HG03175 (cell line): ENCODE data around the gene AHDC1.

Experiments
- ATAC-seq: cut with Tn5 transposase; IDR thresholded peaks from one replicate; pipeline ENCODE4 v1.9.1; 2021; ENCODE audit warnings: mild to moderate bottlenecking, moderate library complexity; ENCODE audit not compliant: unreplicated experiment

The AHDC1 gene

DNA sequence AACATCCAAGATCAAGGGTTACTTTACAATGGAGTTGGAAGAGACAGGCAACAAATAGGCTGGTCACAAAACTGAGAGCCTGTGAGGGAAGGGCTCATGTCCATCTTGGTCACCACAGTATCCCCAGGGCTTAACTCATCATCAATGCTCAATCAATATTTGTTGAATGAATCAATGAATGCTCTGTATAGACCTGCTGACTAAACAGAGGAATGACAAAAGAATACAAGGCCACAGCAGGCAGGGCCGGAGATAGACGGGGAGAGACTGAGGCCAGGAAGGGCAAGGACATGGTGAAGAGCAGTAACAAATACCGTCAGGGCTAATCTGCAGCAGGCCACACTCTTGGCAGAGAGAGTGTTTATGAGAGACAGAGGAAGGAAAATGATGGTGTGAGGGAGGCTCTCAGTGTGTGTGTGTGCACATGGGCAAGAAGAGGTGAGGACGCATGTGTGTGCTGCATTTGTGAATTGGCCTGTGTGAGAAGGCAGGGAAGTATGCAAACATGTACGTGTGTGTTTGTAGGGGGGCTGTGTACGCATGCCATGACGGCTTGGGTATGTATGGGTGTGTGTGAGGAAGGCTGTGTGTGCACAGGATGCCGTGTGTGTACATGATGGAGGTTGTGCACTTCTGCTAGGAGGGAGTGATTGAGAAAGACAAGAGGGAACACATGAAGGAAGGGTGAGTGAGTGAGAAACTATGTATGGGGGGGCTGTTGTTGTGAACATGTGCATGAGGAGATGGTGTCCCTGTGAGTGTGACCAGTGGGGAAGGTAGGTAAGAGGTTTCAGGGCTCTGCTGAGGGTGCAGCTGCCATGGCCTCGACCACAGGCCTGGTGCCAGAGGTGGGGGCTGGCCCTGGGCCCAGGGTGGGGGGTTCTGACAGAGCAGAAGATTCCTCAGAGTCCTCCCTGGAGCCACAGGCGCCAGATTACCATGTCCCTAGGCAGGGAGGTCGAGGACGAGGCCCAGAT lies 15.4 kb downstream of the AHDC1 start:
- ATAC-seq, result no peak

DNA sequence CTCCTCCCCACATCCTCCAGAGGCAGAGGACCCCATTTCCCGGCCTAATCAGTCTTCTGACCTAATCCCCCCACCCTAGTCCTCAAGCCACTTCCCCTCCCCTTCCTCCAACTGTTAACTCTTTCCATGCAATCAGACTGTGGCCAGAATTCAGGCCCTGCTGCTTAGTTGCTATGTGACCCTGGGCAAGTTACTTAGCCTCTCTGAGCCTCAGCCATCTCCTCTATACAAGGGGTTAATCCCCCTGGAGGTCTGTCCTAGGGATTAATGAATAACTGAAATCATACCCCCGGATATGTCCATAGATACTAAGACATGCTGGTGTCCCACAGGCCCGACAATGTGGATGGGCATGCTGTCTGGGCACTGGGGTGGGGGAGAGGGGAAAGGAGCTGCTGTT lies 18.3 kb downstream of the AHDC1 start:
- no peak for ATAC-seq

DNA sequence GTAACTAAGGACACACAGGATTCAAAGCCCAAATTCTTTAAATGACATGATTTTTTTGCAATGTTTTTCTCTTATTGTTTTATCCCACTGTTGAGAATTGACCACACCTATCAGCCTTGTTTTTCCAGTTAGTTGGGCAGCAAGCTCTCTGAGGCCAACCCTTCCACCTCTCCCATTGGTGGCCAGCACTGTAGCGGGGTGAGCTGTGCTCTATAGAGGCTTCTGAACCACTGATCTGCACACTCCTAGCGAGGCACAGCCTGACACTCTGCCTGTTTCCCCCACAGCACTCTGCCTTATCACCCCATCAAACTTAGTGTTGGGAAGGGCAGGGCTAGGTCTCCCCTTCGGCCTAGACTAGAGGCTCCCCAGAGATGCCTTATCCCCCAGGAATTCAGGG lies 19.5 kb downstream of the AHDC1 start:
- ATAC-seq, result no peak

DNA sequence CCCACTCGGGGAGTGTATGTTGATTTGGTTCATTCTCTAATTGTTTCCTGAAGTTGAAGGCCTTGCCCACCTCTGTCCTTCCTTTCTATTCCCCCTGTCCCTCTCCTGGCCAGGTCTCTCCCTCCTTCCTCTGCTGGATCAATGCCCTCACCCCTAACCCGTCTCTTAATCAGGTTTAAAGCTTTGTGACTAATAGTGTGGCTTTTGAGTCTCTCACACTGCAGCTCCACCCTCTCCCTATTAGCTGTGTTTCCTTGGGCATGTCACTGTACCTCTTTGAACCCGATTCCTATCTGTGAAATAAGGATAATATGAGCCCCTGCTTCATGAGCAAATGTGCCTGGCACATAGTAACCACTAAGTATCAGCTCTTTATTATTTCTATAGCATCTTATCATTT lies 20.5 kb downstream of the AHDC1 start:
- ATAC-seq, result no peak

DNA sequence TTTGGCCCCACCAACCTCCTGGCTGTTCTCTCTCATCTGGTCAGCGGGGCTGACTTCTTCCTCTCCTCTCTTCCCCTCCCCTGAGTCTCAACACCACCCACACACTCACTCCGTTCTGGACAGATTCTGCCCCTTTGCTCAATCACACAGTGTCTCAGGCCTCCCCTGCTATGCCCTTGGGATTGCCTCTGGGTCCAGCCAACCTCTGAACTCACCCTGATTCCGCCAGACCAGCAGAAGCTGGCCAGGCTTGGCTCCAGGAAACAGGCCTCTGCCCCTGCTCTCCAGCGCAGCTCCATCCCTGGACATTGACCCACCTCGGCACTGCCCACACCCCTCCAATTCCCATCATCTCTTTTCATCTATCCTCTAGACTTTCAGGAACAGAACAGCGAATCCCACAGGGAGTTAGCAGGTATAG lies 22.1 kb downstream of the AHDC1 start:
- ATAC-seq, result no peak

DNA sequence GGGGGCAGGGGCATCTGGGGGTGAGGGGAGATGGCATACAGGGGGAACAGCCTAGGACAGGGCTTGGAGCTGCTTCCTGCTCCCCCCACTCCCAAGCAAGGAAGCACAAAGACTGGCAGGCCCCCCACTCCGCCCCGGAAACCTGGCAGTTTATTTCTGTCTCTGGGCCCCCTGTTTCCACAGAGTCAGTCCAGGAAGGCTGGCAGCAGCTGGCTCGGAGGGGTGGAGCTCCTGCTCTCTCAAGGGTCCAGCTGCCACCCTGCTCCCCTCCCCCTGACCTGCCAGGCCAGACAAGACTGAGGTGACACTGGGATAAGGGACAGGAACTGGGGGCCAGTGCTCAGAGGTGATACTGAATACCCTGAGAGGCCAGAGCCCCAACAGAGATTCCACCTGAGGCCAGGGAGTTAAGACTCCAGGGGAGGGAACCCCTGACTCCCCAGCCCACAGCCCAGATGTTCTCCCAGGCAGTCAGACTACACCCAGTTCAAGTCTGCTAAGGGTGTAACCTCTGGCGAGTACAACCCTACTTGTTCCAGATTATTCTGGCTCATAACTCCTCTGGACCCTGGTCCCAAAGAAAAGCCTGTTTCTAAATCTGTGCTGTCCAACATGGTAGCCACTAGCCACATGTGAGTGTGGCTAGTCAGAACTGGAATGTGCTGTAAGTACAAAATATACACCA lies 26.3 kb downstream of the AHDC1 start:
- ATAC-seq, result no peak

DNA sequence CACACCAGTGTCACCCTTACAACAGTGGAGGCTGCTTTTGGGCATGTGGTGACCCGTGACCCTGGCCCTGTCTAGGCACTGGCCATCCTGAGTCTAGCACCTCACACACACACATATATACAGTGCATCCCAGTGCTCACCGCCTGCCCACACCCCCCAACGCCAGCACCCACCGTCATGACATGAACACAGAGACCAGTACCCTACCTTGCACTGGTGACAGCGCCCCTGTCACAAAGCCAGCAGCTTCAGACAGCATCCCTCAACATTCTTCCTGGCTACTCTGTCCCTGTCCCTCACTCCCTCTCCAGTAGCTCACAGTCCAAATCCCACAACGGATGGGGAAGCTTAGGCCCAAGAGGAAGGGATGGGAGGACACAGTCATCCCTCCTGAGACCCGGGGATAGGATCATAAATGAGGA lies 27.1 kb downstream of the AHDC1 start:
- ATAC-seq, result no peak

DNA sequence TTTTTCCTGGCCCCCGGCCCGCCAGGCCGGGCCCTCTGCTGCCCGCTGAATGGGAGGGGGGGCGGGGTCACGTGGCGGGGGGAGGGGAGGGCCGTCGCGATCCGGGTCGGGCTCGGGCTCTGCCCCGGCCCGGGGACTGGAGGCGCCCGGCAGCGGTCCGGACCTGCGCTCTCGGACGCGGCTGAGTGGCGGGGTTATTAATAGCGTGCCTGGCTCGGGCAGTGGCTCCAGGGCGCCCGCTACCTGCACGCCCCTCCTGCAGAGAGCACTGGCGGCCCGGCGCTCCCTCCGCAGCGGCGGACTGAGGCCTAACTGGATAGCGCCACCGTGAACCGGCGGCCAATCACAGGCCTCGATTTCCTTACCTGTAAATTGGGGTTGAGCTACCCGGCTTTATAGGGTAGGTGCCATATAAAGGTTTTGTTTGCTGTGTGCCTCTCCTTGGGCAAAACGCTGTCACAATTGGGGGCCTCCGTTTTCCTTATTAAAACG lies 28.1 kb downstream of the AHDC1 start:
- ATAC-seq, result no peak

DNA sequence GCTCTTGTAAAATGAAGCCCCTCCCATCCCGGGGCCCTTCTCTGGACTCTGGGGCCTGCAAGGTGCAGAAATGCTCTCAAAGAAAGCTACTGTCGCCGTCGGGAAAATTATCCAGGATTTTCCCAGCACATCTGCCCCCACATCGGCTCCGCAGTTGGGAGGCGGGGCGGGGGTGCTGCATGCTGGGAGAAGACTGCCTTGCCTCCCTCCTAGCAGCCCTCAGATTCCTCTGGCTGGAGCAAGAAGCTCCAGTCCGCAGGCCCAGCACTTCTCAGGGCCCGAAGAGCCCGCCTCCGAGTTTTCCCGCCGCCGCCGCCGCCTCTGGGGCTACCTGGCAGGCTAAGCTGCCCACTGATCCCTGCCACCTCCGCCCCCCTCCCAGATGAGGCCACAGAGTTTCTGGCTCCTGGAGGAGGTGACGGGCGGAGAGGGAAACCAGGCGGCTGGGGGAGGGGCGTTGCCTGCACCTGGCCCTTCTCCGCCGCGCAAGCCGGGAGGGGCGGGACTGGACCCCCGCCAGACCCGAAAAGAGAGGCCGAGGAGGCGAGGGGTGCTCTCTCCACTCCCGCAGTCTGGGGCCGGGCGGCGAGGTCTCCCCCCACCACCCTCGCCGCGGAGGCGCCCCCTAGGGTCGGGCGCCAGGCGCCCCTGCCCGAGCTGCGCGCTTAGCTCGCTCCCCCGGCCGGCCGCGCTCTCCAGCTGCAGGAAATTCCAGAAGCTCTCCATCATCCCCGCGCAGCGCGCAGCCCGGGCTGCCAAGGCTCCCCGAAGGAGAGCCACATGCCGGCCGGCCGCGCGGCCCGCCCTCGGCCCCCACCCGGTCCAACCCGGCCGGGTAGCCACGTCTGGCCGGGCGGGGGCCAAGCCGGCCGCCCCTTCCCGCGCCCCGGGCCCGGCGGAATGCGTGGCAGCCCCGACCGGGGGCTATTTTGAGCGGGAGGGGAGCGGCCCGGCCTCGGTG lies 28.8 kb downstream of the AHDC1 start:
- ATAC-seq, result no peak

DNA sequence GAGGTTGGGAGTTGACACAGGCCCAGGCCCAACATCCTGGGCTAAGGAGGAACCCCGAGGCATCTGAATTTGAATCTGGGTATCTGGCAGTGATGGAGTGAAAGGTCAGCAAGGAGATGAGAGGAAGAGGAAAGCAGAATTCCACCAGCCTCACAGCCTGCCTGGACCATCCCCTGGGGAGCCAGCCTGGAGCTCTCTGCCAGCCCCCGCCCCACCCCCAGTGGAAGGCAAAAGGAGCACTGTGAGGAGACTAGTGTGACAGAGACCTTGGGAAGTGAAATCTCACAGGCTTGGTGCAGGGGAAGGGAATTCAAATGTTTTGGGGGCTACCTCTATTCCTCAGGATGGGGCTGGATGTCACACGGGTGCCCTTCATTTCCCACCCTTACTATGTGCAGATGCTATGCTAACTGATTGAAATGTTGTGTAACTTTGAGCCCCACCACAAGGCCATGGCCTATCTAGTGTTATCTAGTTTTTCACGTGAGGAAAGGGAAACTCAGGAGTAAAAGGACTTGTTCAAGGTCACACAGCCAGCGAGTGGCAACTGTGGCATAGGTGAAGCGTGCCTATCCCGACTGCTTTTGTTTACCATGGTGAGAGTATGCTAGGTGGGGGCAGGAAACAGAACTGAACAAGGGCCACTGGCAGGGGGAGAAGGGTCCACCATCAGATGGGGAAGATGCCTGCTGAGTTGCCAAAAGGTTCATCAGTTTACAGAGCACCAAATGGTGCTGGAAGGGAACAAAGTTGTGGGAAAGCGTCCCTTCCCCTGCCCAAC lies 29.8 kb downstream of the AHDC1 start:
- ATAC-seq, result no peak

DNA sequence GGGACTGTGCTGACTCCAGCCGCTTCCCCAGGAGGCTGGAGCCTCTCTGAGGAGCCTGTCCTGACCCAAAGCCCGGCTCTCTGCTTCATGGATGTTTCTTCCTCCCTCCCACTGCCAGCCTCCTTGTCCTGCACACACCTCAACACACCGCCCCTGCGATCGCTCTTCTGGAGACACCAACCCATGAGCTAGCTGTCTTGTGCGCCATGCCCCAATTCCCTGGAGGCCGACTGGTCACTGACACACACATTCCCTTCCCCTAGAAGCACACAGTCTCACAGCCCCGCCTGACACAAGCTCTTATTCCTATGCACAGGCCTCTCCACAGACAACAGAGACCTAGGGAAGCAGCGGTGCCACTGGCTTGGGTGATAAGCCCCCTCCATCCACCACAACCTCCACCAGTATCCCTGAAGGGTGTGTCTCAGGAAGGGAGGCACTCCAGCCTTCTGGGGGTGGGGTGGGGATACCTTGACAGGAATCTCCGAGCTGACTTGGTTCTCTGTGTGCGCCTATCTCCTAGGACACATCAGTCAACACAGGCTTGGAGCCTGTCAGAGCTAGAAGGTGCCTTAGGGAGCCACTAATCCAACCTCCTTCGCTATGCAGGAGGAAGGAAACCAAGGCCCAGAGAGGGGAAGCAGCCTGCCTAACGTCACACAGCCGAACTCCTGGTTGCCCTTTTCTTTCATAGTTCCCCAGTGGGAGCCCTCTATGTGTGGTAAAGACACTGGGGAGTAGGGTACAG lies 31.1 kb downstream of the AHDC1 start:
- ATAC-seq, result no peak

DNA sequence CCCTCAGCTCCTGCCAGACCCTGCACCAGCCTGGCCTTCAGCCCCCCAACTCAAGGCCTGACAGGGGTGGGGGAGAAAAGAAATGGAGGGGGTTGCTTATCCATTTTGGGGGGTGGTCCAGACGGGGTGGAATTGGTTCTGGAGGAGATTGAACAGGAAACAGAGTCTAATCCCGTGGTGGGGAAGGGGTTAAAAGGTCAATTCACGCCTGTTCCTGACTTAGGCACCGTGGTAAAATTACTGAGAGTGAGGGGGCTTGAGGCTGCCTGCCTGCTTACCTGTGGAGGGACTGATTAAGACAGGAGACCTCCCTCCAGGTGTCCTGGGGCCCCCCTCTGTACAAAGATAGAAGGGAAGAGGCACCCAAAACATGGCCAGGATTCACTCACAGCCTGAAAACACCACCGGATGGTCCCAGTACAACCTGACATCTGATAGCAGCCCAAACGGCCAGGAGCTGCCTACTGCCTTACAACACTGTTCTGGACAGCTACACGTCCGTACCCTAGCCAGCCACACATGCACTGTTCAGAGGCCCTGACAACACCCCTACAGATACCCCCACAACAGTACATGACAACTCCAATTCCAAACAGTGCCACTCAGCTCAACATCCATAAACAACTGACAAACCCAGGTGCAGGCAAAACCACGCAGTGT lies 31.8 kb downstream of the AHDC1 start:
- no peak for ATAC-seq

DNA sequence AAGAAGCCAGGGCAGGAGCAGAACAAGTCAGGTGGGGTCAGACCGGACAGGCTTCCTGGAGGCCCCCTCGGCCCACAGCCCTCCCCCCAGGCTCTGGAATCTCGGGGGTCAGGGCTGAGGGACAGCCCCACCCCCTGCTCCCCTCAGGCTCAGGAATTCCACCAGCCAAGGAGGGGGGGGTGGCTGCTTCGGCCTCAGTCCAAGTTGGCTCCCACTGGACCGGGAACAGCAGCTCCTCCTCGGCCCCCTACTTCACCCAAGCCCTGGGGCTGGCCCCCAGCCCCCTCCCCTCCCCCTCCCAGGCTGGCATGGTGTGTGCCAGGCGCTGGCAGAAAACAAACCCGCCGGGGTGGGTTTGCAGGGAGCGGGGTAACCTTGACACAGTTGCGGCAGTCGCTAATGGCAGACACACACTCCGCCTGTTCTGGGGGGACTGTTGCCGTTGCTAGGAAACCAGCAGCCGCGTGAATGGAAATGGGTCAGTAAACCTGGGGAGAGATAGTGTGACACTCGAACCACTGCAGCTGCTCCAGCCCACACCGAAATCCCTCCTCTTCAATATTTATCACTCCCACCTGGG lies 32.4 kb downstream of the AHDC1 start:
- ATAC-seq, result no peak

DNA sequence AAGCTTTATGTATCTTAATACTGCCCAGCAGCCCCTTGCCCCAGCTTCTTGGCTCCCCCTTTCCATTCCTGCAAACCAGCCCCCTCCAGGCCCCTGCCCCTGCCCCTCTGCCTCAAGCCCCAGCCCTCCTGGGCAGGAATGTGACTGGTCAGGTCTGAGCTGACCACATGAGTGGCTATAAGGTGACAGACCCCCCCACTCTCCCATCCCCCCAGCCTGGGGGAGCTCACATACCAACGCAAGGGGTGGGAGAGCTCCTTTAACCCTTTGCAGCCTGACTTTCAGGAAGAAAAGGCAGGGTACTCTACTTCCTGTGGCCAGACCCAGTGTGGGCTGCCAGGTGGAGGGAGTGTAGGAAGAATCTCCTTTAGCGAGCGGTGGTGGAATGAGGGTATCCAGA lies 33.2 kb downstream of the AHDC1 start:
- ATAC-seq, result no peak

DNA sequence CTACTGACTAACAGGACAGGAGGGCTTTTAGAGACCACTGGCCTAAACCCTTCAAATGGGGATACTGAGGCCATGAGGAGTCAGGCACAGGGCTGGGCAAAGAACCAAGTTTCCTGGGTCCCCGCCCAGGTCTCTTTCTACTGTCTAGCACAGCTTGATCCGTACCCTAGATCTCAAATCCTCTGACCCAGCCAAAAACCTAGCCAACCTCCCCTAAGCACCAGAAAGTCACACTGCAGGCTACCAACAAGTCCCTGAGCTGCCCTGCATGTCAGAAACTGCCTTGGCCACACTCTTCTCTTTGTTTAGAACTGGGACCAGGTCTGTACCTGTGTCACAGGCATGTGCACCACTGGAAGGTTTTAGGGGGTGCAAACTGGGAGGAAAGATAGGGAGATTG lies 33.6 kb downstream of the AHDC1 start:
- no peak for ATAC-seq

DNA sequence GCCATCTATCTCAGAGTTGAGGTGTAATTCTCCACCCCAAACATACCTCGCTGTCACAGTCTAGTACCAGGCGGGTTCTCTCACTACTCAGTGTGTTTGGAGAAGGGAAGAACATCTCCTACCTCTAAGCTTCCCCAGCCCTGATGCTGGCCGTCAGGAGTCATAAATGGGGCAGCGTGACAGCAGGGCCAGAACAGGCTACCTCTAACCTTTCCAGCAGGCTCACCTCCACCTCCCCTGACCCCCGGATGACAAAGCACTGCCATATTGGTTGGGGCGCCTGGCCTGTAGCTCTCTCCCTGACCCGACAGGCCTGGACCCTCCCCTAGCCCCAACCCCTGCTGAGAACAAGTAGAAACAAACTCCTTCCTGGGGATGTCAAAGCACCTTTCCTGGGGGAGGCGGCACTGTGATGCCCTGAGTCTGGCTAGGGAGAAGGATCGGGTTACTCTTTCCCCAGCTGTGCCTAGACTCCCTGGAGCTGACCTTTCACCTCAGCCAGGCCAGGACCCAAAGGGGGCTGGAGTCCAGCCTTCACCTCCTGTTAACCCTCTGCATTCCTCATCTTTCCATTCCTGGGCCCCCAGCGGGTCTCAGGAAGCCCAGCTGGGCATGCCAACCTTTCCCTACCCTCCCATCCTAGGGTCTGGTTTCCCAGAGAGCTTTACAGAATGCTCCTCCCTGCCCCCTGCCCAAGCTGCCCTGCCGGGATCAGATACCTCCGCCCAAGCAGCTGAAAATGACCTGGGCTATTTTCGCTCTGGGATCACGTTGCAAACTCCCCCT lies 34.2 kb downstream of the AHDC1 start:
- no peak for ATAC-seq

DNA sequence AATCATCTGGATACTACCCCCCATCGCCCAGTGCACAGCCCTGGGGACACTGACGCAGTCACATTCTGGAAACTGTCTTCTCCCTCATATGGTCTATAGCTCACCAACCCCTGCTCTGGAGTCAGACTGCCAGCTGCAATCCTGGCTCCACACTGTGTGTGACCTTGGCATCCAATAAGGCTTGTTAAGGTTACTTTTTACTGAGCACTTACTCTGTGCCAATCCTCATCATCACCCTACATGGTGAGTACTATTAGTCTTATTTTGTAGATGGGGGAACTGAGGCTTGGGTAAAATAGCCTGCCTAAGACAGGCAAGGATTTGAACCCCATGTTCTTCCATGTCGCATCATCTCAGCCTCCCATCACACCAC lies 34.9 kb downstream of the AHDC1 start:
- ATAC-seq, result no peak
